HepG2 (cell line): ENCODE data around the gene OR6C2. TPM values are rescaled to one million over a fixed set of nuclear protein-coding genes. Genes with fewer than 3 reads are reported as not detected.

ENCODE experiments used
- CAMTA2 ChIP-seq: sonication (generic); formaldehyde crosslinking; IDR thresholded peaks from 2 replicates; pipeline ENCODE4 v1.4.0; 2020; ENCODE audit warnings: mild to moderate bottlenecking, missing genetic modification reagents, borderline replicate concordance
- CENPBD1 ChIP-seq: sonication (generic); formaldehyde crosslinking; IDR thresholded peaks from 2 replicates; pipeline ENCODE4 v1.8.0; 2022; ENCODE audit warnings: missing genetic modification reagents, low read depth, mild to moderate bottlenecking, borderline replicate concordance
- HMG20B ChIP-seq: conservative IDR thresholded peaks from 2 replicates; pipeline ENCODE4 v1.6.1; 2016; ENCODE audit warnings: missing genetic modification reagents, missing compliant biosample characterization
- HOMEZ ChIP-seq: IDR thresholded peaks from 2 replicates; pipeline ENCODE4 v1.6.1; 2016; ENCODE audit warnings: low read depth
- KAT7 ChIP-seq: IDR thresholded peaks from 2 replicates; pipeline ENCODE4 v1.6.1; 2018; ENCODE audit warnings: borderline replicate concordance, missing compliant biosample characterization
- NCOR1 ChIP-seq: fragments of 200-600 bp; sonication (generic); IDR thresholded peaks from 2 replicates; pipeline ENCODE4 v1.7.0; 2017; ENCODE audit warnings: antibody characterized with exemption, low read length, borderline replicate concordance
- RBAK ChIP-seq: sonication (generic); formaldehyde crosslinking; IDR thresholded peaks from 2 replicates; pipeline ENCODE4 v1.5.1; 2020; ENCODE audit warnings: mild to moderate bottlenecking, missing genetic modification reagents
- SMAD9 ChIP-seq: sonication (generic); formaldehyde crosslinking; IDR thresholded peaks from 2 replicates; pipeline ENCODE4 v1.5.1; 2020; ENCODE audit warnings: mild to moderate bottlenecking, missing genetic modification reagents
- TCF7L2 ChIP-seq: IDR thresholded peaks from 2 replicates; pipeline ENCODE4 v1.6.1; 2011; ENCODE audit warnings: mild to moderate bottlenecking, low read depth, low read length, moderate library complexity
- TGIF2 ChIP-seq: IDR thresholded peaks from 2 replicates; pipeline ENCODE4 v1.6.1; 2016; ENCODE audit warnings: control low read depth, missing compliant biosample characterization
- ZNF331 ChIP-seq: sonication (generic); formaldehyde crosslinking; IDR thresholded peaks from 2 replicates; pipeline ENCODE4 v1.4.0; 2020; ENCODE audit warnings: missing genetic modification reagents
- ZNF335 ChIP-seq: sonication (generic); formaldehyde crosslinking; IDR thresholded peaks from 2 replicates; pipeline ENCODE4 v1.4.0; 2020; ENCODE audit warnings: missing genetic modification reagents
- ZNF530 ChIP-seq: sonication (generic); formaldehyde crosslinking; IDR thresholded peaks from 2 replicates; pipeline ENCODE4 v1.5.0; 2020; ENCODE audit warnings: low read depth, mild to moderate bottlenecking, missing genetic modification reagents
- ZNF589 ChIP-seq: sonication (generic); formaldehyde crosslinking; conservative IDR thresholded peaks from 2 replicates; pipeline ENCODE4 v1.8.0; 2022; ENCODE audit warnings: mild to moderate bottlenecking, moderate library complexity, missing genetic modification reagents
- ZNF615 ChIP-seq: sonication (generic); formaldehyde crosslinking; IDR thresholded peaks from 2 replicates; pipeline ENCODE4 v1.5.0; 2020; ENCODE audit warnings: mild to moderate bottlenecking, missing genetic modification reagents, borderline replicate concordance
- ZNF878 ChIP-seq: sonication (generic); formaldehyde crosslinking; IDR thresholded peaks from 2 replicates; pipeline ENCODE4 v1.8.1; 2023; ENCODE audit warnings: mild to moderate bottlenecking, missing genetic modification reagents, moderate library complexity
- ZSCAN25 ChIP-seq: sonication (generic); formaldehyde crosslinking; IDR thresholded peaks from 2 replicates; pipeline ENCODE4 v1.8.0; 2022; ENCODE audit warnings: mild to moderate bottlenecking, missing genetic modification reagents
- ZSCAN29 ChIP-seq: sonication (generic); formaldehyde crosslinking; conservative IDR thresholded peaks from 2 replicates; pipeline ENCODE4 v1.4.0; 2020; ENCODE audit warnings: mild to moderate bottlenecking, missing genetic modification reagents
- polyA plus RNA-seq, 8 experiments: library from polyadenylated mRNA; depleted of rRNA in 3 of 8; stranded (reverse) in 7 of 8; unstranded in 1 of 8; fragments of >200 nt; fragmentation: Illumina TruSeq in 4 of 8; extraction: Trizol in 4 of 8; gene quantifications; 2 replicates each; pipeline versions ENCODE4 v1.2.1 to v1.2.3, GENCODE V29; 2011 to 2016; ENCODE audit warnings: low read depth in 4 of 8, missing spikeins in 1 of 8, mixed read lengths in 1 of 8; ENCODE audit not compliant: insufficient read depth in 1 of 8
- total RNA-seq, 5 experiments: library from RNA; depleted of rRNA; stranded (reverse); fragments of >200 nt; fragmentation: Illumina TruSeq; extraction: Trizol; gene quantifications; 2 replicates each; pipeline ENCODE4 v1.2.3, GENCODE V29; 2016; ENCODE audit warnings: low read depth in 1 of 5
- TF ChIP-seq, protein P1 (sequence below): sonication (generic); formaldehyde crosslinking; conservative IDR thresholded peaks from 2 replicates; pipeline ENCODE4 v1.5.0; 2020; ENCODE audit warnings: missing genetic modification reagents
- TF ChIP-seq, protein P2 (sequence below): sonication (generic); formaldehyde crosslinking; IDR thresholded peaks from 2 replicates; pipeline ENCODE4 v1.4.0; 2020; ENCODE audit warnings: mild to moderate bottlenecking, missing genetic modification reagents
- TF ChIP-seq, protein P3 (sequence below), 2 experiments: sonication (generic) in 1 of 2; formaldehyde crosslinking in 1 of 2; IDR thresholded peaks; 2 replicates each; pipeline versions ENCODE4 v1.4.0 to v1.6.1; 2016 to 2020; ENCODE audit warnings: borderline replicate concordance in 1 of 2, low read depth in 1 of 2, mild to moderate bottlenecking in 1 of 2, missing genetic modification reagents in 1 of 2

OR6C2 gene
- total and polyA plus RNA-seq, 2 of the 13 experiments (the other 11 are each of a cell fraction or from before 2014, with no cell fraction given), result not detected

GRCh38 chr12:55499810-55500252 is 56.0 kb downstream of the OR6C2 start (continued):
- TF ChIP-seq ZNF335 (CRISPR knock-in tag) (no peak), ZSCAN25 (no peak; the same call in 1 of the 2 replicates), SMAD9 (CRISPR knock-in tag) (no peak), KAT7 (CRISPR knock-in tag) (no peak), ZSCAN29 (CRISPR knock-in tag) (0 out of 2 replicates have a peak, but pooled peaks have one; percentile 42), TGIF2 (CRISPR knock-in tag) (no peak), ZNF530 (no peak), RBAK (CRISPR knock-in tag) (0 out of 2 replicates have a peak, but pooled peaks have one; percentile 18), ZNF331 (CRISPR knock-in tag) (peak; percentile 52; the same call in 1 of the 2 replicates), HMG20B (CRISPR knock-in tag) (no peak), HOMEZ (peak; percentile 59; the same call in 1 of the 2 replicates), ZNF615 (CRISPR knock-in tag) (no peak), CENPBD1 (CRISPR knock-in tag) (no peak), ZNF878 (no peak), CAMTA2 (CRISPR knock-in tag) (no peak), NCOR1 (peak; percentile 91), TCF7L2 (peak; percentile 67; the same call in 1 of the 2 replicates), ZNF589 (CRISPR knock-in tag) (no peak)
- TF ChIP-seq, protein P1, sequence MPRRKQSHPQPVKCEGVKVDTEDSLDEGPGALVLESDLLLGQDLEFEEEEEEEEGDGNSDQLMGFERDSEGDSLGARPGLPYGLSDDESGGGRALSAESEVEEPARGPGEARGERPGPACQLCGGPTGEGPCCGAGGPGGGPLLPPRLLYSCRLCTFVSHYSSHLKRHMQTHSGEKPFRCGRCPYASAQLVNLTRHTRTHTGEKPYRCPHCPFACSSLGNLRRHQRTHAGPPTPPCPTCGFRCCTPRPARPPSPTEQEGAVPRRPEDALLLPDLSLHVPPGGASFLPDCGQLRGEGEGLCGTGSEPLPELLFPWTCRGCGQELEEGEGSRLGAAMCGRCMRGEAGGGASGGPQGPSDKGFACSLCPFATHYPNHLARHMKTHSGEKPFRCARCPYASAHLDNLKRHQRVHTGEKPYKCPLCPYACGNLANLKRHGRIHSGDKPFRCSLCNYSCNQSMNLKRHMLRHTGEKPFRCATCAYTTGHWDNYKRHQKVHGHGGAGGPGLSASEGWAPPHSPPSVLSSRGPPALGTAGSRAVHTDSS (CRISPR knock-in tag), result no peak
- TF ChIP-seq, protein P2, sequence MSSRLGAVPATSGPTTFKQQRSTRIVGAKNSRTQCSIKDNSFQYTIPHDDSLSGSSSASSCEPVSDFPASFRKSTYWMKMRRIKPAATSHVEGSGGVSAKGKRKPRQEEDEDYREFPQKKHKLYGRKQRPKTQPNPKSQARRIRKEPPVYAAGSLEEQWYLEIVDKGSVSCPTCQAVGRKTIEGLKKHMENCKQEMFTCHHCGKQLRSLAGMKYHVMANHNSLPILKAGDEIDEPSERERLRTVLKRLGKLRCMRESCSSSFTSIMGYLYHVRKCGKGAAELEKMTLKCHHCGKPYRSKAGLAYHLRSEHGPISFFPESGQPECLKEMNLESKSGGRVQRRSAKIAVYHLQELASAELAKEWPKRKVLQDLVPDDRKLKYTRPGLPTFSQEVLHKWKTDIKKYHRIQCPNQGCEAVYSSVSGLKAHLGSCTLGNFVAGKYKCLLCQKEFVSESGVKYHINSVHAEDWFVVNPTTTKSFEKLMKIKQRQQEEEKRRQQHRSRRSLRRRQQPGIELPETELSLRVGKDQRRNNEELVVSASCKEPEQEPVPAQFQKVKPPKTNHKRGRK (CRISPR knock-in tag), result no peak
- TF ChIP-seq, protein P3, sequence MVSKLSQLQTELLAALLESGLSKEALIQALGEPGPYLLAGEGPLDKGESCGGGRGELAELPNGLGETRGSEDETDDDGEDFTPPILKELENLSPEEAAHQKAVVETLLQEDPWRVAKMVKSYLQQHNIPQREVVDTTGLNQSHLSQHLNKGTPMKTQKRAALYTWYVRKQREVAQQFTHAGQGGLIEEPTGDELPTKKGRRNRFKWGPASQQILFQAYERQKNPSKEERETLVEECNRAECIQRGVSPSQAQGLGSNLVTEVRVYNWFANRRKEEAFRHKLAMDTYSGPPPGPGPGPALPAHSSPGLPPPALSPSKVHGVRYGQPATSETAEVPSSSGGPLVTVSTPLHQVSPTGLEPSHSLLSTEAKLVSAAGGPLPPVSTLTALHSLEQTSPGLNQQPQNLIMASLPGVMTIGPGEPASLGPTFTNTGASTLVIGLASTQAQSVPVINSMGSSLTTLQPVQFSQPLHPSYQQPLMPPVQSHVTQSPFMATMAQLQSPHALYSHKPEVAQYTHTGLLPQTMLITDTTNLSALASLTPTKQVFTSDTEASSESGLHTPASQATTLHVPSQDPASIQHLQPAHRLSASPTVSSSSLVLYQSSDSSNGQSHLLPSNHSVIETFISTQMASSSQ (IDR thresholded peaks at IDR 0.05; ENCODE audit: low read depth), result peak; percentile 76; the same call in 1 of the 2 replicates
- TF ChIP-seq, protein P3 (CRISPR knock-in tag; IDR thresholded peaks at IDR 0.05; ENCODE audit: borderline replicate concordance), result peak; percentile 88; the same call in 1 of the 2 replicates
